NB4 (cell line): ENCODE measurements around the gene NDUFS8.

Experiments
- MYC ChIP-seq: IDR thresholded peaks from 2 replicates; pipeline ENCODE4 v1.6.1; 2011; ENCODE audit warnings: low read depth, low read length
- POLR2A ChIP-seq: IDR thresholded peaks from 2 replicates; pipeline ENCODE4 v1.6.1; 2011; ENCODE audit warnings: mild to moderate bottlenecking; ENCODE audit not compliant: insufficient read length; ENCODE audit errors: extremely low read depth

- TF ChIP-seq MYC (no peak), POLR2A (no peak)
Measured at GRCh38 chr11:68080860-68081259, 50.4 kb downstream of the NDUFS8 start.
